ENCODE data around the gene DPH5. TPM values are rescaled to one million over a fixed set of nuclear protein-coding genes. Genes with fewer than 3 reads are reported as not detected.

The DPH5 gene
- total RNA-seq, 4 donors from 2014 or later = 10.7 to 20.2 (median 16.2) TPM

DNA sequence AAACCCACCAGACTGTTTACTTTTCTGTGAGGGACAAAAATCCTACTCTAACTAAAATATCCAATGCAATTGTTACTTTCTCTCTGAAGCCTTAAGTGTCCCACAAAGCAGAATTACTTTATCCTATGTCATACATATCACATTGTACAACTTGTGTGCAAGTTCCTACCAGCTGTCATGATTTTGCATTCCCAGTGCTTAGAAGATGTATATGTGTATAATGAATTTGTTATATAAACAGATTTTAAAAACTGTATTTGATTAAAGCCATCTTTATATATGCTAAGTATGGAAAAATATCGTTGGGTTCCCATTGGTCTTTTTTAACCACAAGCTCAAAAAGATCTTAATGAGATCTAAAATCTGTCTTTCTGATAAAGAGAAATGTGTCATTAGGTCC, 57.0 kb downstream of the DPH5 start:
- TF ChIP-seq CTCF (IDR thresholded peaks at IDR 0.05; ENCODE audit: low read depth) = no peak

DNA sequence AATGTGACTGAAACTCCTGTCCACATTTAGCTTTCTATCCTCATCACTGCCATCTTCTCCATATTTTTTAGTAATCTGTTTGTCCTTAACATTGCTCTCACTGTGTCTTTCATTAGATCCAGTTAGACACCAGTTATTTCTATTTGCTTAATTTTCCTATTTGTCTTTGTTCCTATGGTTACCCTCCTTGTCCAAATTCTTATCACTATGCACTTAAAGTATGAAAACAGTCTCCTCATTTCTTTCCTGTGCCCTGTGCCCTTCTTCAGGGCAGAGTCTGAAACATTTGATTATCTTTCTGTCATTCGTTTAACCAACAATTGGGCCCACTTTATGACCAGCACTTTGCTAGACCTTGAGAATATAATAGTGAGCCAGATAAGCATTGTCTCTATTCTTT, 65.5 kb downstream of the DPH5 start:
- TF ChIP-seq CTCF (IDR thresholded peaks at IDR 0.05; ENCODE audit: low read depth) = no peak

DNA sequence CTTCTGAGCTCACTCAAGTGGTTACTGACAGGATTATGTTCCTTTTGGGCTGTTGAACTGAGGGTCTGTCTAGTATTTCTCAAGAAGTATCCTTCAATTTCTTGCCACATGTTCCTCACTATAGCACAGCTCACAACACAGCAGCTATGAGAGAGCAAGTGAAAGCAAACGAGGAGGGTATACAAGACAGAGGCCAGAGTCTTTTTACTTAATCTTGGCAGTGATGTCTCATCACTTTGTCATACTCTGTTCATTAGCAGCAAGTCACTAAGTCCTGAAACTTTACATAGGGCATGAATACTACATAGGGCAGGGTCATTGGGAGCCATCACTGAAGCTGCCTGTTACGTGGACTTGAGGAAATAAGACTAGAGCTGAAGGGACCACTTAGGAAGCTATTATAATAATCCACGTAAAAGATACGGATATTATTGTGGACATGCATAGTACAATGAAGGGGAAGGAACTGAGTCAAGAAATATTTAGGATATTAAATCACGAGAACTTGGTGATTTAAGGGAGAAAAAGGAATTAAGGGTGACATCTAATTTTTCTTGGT, 66.0 kb downstream of the DPH5 start:
- no peak for TF ChIP-seq CTCF (IDR thresholded peaks at IDR 0.05; ENCODE audit: low read depth)

- no peak for TF ChIP-seq CTCF (IDR thresholded peaks at IDR 0.05; ENCODE audit: low read depth)
Observed at GRCh38 chr1:100955322-100955721, 70.3 kb downstream of the DPH5 start.

DNA sequence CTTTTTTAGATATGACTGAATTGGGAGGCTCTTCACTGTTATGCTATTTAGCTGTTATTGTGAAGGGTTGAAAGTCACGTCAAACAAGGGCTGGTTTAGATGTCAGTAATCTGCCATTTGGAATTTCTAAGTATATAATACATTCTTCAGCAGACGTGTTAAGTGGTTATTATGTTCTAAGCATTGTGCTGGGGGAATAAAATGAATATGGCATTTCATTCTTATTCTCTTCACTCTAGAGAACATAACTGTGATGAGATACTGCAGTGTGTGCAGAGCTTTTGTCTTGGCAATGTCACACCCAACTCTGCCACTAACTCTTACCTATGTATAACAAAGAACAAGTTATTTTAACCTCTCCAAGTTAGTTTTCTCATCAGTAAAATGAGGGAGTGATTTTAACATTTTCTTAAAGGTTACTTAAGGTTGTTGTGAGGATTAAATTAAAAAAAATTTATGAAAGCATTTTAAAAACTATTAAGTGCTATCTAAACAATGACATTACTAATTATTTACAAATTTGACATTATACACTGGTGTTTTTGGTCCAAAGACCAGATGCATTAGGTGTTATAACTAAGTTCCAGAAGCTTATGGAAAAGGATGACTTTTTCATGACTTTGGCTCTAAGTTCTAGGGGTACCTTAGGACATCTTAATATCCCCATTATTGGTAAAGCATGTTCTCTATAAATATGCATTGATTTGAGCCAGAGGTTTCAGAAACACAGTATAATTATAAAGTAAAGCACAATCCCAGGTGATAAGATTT, 71.4 kb downstream of the DPH5 start:
- no peak for TF ChIP-seq CTCF (IDR thresholded peaks at IDR 0.05; ENCODE audit: low read depth)

DNA sequence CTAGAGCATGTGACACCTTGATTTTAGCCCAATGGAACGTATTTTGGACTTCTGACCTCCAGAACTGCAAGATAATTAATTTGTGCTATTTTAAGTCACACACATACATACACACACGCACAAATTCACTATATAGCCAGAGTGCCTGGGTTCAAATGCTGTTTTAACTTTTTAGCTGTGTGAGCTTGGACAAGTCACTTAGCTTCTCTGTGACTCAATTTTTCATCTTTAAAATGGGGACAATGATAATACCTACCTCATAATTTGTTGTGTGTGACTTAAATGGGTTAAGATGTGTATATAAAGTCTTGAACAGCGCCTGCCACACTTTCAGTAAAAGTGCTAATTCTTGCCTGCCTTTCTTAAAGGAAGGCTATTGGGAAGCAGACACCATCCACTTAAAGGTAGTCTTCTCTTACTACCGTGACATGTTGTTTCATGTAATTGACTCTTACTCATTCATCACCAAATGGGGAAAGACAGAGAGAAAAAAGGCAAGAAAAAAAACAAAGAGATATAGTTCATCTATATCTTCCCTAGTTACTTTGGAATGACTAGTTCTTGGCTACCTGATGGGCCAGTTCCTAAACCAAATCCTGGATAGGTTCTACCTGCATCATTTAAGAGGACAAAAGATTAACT, 73.4 kb downstream of the DPH5 start:
- TF ChIP-seq CTCF (IDR thresholded peaks at IDR 0.05; ENCODE audit: low read depth) = no peak

DNA sequence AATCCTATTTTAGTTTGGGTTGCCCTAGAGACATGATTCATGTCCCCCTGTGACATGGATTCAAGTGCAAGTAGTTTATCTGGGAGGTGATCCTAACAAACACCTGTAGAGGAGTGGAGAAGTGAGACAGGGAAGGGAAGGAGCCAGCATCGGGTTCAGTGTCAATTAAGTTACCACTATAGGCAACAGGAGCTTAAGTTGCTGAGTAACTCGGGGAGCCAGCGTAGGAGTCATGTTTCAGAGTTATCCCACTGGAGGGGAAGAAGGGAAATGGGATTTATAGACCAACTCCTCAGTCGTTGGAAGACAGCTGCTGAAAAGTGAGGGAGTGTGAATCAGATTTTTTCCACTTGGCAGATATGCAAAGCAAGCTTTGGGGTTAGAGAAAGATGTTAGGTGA, 74.8 kb downstream of the DPH5 start:
- TF ChIP-seq CTCF (IDR thresholded peaks at IDR 0.05; ENCODE audit: low read depth) = no peak

Measured in subcutaneous adipose tissue (tissue), 4 donors.